ENCODE results near the gene CFAP77.

GRCh38 chr9:132609184-132609583, 199.2 kb downstream of the CFAP77 start:
- TF ChIP-seq CTCF (IDR thresholded peaks at IDR 0.05) (no peak), POLR2A (IDR thresholded peaks at IDR 0.05; ENCODE audit: low read depth) (no peak), EP300 (IDR thresholded peaks at IDR 0.05) (no peak), POLR2AphosphoS5 (IDR thresholded peaks at IDR 0.05) (no peak)
